ENCODE measurements around the gene PGLYRP3.

DNA sequence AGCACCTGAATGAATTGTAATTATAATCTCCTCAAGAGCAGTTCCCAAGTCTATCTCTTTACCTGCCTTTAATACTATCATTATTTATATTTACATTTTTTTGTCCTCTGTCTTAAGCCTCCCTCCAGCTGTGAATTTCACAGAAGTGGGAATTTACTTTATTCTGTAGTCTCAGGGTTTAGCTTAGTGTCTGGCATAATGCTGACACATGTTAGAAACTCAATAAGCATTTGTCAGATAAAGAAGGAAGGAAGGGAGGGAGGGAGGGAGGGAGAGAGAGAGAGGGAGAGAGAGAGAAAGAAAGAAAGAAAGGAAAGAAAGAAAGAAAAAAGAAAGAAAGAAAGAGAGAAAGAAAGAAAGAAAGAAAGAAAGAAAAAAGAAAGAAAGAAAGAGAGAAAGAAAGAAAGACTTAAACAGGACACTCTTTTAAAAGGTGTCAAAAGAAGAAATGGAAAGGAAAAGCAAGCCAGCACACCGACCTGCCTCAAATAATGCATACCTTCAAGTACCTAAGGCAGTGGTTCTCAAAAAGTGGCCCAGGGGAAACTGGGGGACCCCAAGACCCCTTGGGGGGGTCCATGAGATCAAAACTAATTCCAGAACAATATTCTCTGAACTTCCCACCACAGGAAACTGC lies 37.7 kb upstream of the PGLYRP3 start:
- TF ChIP-seq CTCF (IDR thresholded peaks at IDR 0.05) (no peak), POLR2A (IDR thresholded peaks at IDR 0.05) (no peak)
